DND-41 (cell line): Measurements from ENCODE around the gene CTNNBL1.

Source experiments
- ATAC-seq: fragments of 200-7000 bp; cut with Tn5 transposase; 3 replicates; pipeline ENCODE4 v1.9.1; 2021; ENCODE audit warnings: low read depth; ENCODE audit not compliant: insufficient read depth
- DNase-seq: peaks from one replicate; pipeline ENCODE4 v3.0.0-alpha.2; 2020
- H2AFZ ChIP-seq: 2 replicates; pipeline ENCODE4 v1.6.0; 2012; ENCODE audit warnings: low read depth, low read length
- H3K27ac ChIP-seq: 2 replicates; pipeline ENCODE4 v1.5.1; 2012; ENCODE audit warnings: low read length, inconsistent platforms
- H3K27me3 ChIP-seq: fragments of 200-600 bp; sonication (generic); 2 replicates; pipeline ENCODE4 v1.6.0; 2012; ENCODE audit warnings: low read length, mild to moderate bottlenecking, inconsistent platforms; ENCODE audit not compliant: insufficient read depth, poor library complexity
- H3K36me3 ChIP-seq: 2 replicates; pipeline ENCODE4 v1.5.1; 2012; ENCODE audit warnings: low read length, inconsistent platforms; ENCODE audit not compliant: insufficient read depth
- H3K4me1 ChIP-seq: 2 replicates; pipeline ENCODE4 v1.5.1; 2012; ENCODE audit warnings: mild to moderate bottlenecking, low read length; ENCODE audit not compliant: insufficient read depth
- H3K4me2 ChIP-seq: 2 replicates; pipeline ENCODE4 v1.6.0; 2012; ENCODE audit warnings: mild to moderate bottlenecking, moderate library complexity, low read length, inconsistent platforms; ENCODE audit not compliant: insufficient read depth
- H3K4me3 ChIP-seq, 2 experiments: fragments of 200-600 bp in 1 of 2; shearing (Covaris generic) in 1 of 2; 2 replicates each; pipeline ENCODE4 v1.5.1; 2012 to 2016; ENCODE audit warnings: inconsistent platforms in 2 of 2, low read length in 2 of 2, mild to moderate bottlenecking in 2 of 2, low read depth in 1 of 2, moderate library complexity in 1 of 2
- H3K79me2 ChIP-seq: 2 replicates; pipeline ENCODE4 v1.6.0; 2012; ENCODE audit warnings: low read length, inconsistent platforms; ENCODE audit not compliant: insufficient read depth
- H3K9ac ChIP-seq: 2 replicates; pipeline ENCODE4 v1.6.0; 2012; ENCODE audit warnings: low read depth, mild to moderate bottlenecking, inconsistent platforms, low read length, moderate library complexity
- H3K9me3 ChIP-seq: 2 replicates; pipeline ENCODE4 v1.5.1; 2012; ENCODE audit warnings: low read length, moderate library complexity, mild to moderate bottlenecking, inconsistent platforms; ENCODE audit not compliant: insufficient read depth, severe bottlenecking
- H4K20me1 ChIP-seq: 2 replicates; pipeline ENCODE4 v1.6.0; 2012; ENCODE audit warnings: low read length; ENCODE audit not compliant: insufficient read depth
- CTCF ChIP-seq: IDR thresholded peaks from 2 replicates; pipeline ENCODE4 v1.5.1; 2012; ENCODE audit warnings: borderline replicate concordance, low read length, moderate library complexity, mild to moderate bottlenecking; ENCODE audit not compliant: poor library complexity, severe bottlenecking; ENCODE audit errors: extremely low read depth
- EZH2 ChIP-seq: IDR thresholded peaks from 3 replicates; pipeline ENCODE4 v1.6.1; 2012; ENCODE audit warnings: borderline replicate concordance, low read depth, mild to moderate bottlenecking, moderate library complexity, low read length, inconsistent platforms; ENCODE audit not compliant: severe bottlenecking

Gene CTNNBL1

DNA sequence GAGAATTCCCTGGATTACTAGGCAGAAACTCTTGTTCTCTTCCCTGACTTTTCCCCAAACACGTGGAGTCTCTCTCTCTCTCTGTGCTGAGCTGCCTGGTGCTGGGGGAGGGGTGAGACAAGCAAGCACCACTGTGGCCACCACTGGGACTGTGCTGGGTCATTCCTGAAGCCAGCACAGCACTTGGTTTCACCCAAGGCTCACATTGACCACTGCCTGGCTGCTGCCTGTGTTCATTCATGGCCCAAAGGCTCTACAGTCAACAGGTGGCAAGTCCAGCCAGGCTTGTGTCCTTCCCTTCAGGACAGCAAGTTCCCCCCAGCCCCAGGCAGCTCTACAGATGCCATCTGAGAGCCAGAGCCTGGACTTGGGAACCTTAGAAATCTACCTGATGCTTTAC is 92.2 kb downstream of the CTNNBL1 start:
- Histone ChIP-seq H3K36me3 (peaks cover 34% of the 10 kb centered on the region), H2AFZ (no peak overlapping the region), H4K20me1 (0 out of 2 replicates have a peak, but pooled peaks cover 2% of the 10 kb centered on the region), H3K79me2 (no peaks in the 10 kb centered on the region), H3K4me3 (no peak overlapping the region), H3K27ac (no peak overlapping the region), H3K9ac (no peak overlapping the region), H3K9me3 (no peaks in the 10 kb centered on the region), H3K4me1 (no peaks in the 10 kb centered on the region), H3K4me2 (no peak overlapping the region), H3K27me3 (no peaks in the 10 kb centered on the region)
- no peak for TF ChIP-seq CTCF
- no peak for ATAC-seq
- no peak for DNase-seq

- no peak for DNase-seq
- H3K9ac ChIP-seq: no peak overlapping the region
- 0 out of 2 replicates have a peak, but pooled peaks cover 2% of the 10 kb centered on the region for H4K20me1 ChIP-seq
- TF ChIP-seq CTCF (no peak), EZH2 (no peak)
- H3K27me3 ChIP-seq: no peaks in the 10 kb centered on the region
- H3K4me2 ChIP-seq: no peak overlapping the region
- no peak overlapping the region for H3K27ac ChIP-seq
- H3K9me3 ChIP-seq: no peaks in the 10 kb centered on the region
- peaks cover 39% of the 10 kb centered on the region for H3K36me3 ChIP-seq
- H2AFZ ChIP-seq: no peak overlapping the region
- H3K79me2 ChIP-seq: no peaks in the 10 kb centered on the region
- no peak for ATAC-seq
- H3K4me3 ChIP-seq: no peak overlapping the region
- H3K4me1 ChIP-seq: no peaks in the 10 kb centered on the region
These were observed 95.6 kb downstream of the CTNNBL1 start for GRCh38 chr20:37789408-37789807.

GRCh38 chr20:37790900-37791299 is 97.1 kb downstream of the CTNNBL1 start:
- TF ChIP-seq EZH2: no peak
- TF ChIP-seq CTCF: no peak
- H3K27ac ChIP-seq: no peak overlapping the region
- no peak for DNase-seq
- H4K20me1 ChIP-seq: 0 out of 2 replicates have a peak, but pooled peaks cover 2% of the 10 kb centered on the region
- no peaks in the 10 kb centered on the region for H3K79me2 ChIP-seq
- no peaks in the 10 kb centered on the region for H3K9me3 ChIP-seq
- no peak overlapping the region for H3K9ac ChIP-seq
- H3K36me3 ChIP-seq: peaks cover 43% of the 10 kb centered on the region
- no peaks in the 10 kb centered on the region for H3K4me1 ChIP-seq
- H3K4me2 ChIP-seq: no peak overlapping the region
- H2AFZ ChIP-seq: no peak overlapping the region
- H3K27me3 ChIP-seq: no peaks in the 10 kb centered on the region
- ATAC-seq: no peak
- no peak overlapping the region for H3K4me3 ChIP-seq

GRCh38 chr20:37796121-37796520 is 102.3 kb downstream of the CTNNBL1 start:
- no peak overlapping the region for H2AFZ ChIP-seq
- H3K9me3 ChIP-seq: no peaks in the 10 kb centered on the region
- no peak for DNase-seq
- H3K27ac ChIP-seq: no peak overlapping the region
- H3K9ac ChIP-seq: no peak overlapping the region
- H3K27me3 ChIP-seq: no peaks in the 10 kb centered on the region
- no peak for ATAC-seq
- H3K4me1 ChIP-seq: no peaks in the 10 kb centered on the region
- no peak overlapping the region for H3K4me3 ChIP-seq
- no peak overlapping the region for H3K4me2 ChIP-seq
- peaks cover 54% of the 10 kb centered on the region; the same call in 1 of the 2 replicates for H3K36me3 ChIP-seq
- TF ChIP-seq CTCF (no peak), EZH2 (no peak)
- H3K79me2 ChIP-seq: no peaks in the 10 kb centered on the region
- H4K20me1 ChIP-seq: 0 out of 2 replicates have a peak, but pooled peaks cover 2% of the 10 kb centered on the region
